SU-DHL-6 (cell line): ENCODE data around the gene SLC38A1.

Source experiments
- CTCF ChIP-seq: fragments of 200-600 bp; sonication (generic); IDR thresholded peaks from one replicate; pipeline ENCODE4 v1.5.1; 2017; ENCODE audit warnings: antibody characterized with exemption, mild to moderate bottlenecking, low read length, moderate library complexity; ENCODE audit not compliant: insufficient read depth, poor library complexity, severe bottlenecking
- EZH2phosphoT487 ChIP-seq: fragments of 200-600 bp; sonication (generic), shearing (Covaris generic); conservative IDR thresholded peaks from 2 replicates; pipeline ENCODE4 v1.6.1; 2018; ENCODE audit warnings: mild to moderate bottlenecking, antibody characterized with exemption, low read length, moderate library complexity, mixed read lengths

- no peak for TF ChIP-seq EZH2phosphoT487
- no peak for TF ChIP-seq CTCF
Observed at GRCh38 chr12:46174919-46175318, 93.9 kb downstream of the SLC38A1 start.
